Endothelial cell of hepatic sinusoid (primary cell): Measurements from ENCODE around the gene HMBS.

ENCODE experiments used
- in situ Hi-C: cut with HindIII; loops from 2 replicates; pipeline ENCODE4 v1.10.0; 2017; ENCODE audit warnings: low sequenced_read_pairs

The HMBS gene

DNA sequence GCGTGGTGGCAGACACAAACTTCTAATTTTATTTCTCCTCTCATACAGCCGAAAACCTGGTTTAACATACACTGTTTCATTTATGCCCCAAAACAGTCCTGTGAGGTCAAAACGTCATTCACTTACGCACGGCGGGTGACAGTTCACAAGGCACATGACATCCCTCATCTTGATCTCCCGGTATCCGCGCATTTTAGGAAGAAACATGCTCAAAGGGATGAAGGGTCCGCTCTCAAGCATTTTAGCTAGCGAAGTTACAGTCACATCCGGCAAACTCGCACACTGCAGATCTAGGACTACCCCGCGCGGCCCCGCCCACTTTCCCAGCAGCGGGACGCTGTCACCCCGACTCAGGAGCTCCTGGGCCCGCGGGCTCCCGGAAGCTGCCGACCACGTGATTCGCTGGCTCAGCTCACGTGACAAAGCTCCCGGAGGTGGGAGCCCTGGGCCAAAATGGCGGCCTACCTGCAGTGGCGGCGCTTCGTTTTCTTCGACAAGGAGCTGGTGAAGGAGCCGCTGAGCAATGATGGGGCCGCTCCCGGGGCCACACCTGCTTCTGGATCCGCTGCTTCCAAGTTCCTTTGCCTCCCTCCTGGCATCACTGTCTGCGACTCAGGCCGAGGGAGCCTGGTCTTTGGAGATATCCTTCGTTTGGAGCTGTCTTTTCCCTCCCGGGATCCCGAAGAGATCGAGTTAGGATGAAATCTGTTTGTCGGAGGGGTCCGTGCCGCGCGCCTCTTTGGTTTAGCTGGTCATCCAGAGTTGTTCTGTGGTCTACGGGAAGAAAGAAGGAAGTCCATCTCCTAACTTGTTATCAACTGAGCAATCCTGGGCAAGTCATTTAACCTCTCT lies 17.1 kb upstream of the HMBS start, which contains the start of gene VPS11:
Gene VPS11, plus strand, starts transcription at position 448 of the 852 bp plus-strand sequence. Its CDS starts 6 bp downstream, at position 454.
- in situ Hi-C loops: no loop called here

DNA sequence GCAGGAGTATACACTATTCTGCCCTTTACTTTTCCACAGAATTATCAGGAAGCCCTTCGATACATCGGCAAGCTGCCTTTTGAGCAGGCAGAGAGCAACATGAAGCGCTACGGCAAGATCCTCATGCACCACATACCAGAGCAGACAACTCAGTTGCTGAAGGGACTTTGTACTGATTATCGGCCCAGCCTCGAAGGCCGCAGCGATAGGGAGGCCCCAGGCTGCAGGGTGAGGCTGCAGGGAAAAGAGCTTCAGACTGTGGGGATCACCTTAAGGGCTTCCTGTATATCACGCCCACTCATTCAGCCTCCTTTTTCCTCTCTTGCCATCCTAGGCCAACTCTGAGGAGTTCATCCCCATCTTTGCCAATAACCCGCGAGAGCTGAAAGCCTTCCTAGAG lies 6.8 kb upstream of the HMBS start:
- in situ Hi-C loops: no loop called here

DNA sequence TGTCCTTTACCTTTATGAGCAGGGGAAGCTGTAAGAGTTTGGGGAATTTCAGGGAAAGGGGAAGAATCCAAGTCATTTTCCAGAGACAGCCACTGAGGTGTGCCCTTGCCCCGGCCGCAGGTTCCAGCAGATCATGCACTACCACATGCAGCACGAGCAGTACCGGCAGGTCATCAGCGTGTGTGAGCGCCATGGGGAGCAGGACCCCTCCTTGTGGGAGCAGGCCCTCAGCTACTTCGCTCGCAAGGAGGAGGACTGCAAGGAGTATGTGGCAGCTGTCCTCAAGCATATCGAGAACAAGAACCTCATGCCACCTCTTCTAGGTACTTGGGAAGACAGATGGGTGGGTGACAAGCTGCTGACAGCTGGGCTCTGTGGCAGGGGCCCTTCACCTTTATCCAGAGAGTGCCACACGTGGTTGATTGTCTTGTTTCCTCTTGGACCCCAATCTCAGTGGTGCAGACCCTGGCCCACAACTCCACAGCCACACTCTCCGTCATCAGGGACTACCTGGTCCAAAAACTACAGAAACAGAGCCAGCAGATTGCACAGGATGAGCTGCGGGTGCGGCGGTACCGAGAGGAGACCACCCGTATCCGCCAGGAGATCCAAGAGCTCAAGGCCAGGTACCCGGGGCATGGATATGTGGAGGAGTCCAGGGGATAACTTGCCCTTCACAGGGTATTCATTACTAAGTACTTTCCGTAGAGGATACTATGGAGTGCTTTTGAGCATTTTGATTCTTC lies 5.8 kb upstream of the HMBS start:
- in situ Hi-C loops: no loop called here

DNA sequence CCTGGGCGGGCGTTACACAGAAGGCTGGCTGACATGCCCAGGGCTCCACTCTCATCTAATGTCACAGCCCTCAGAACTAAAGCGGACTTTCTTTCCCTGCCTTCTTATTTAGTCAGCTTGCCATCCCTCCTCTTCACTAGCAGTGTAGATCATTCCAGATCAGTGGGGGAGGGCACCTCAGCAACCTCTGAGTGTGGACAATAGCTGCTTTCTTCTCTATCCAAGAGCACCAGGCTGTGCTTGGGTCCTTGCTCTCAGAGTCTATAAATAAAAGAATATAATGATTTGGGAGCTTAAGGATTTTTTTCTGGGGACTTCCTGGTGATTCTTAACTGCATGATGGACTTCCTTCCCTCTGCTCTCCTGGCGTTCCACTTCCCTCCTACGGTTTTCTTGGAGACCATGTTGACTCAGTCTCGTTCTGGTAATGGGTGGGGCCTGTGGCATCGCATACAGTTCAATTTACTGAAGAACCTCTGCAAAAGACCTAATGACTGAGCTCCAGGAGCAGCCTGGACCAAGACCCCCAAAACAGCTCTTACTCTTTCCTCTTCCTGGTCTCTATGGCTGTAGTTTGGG lies 2.9 kb upstream of the HMBS start:
- in situ Hi-C loops: no loop called here

DNA sequence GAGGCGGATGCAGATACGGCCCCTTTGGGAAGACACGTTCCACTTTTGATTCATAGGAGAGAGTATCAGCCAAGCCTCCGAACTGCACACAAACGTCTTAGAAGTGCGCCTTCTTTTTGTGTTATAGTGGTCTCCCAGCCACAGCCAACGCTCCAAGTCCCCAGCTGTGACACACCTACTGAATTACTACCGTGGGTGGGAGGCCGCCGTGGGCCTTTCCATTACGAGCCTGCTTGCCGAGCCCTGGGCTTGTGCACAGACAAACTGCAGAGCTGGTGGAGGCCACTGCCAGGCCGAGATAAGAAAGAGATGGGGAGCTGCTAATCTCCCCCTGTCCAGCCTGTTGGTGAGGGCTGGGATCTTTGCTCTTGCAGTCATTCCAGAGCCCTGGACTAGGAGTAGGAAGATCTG lies 761 bp downstream of the HMBS start:
- in situ Hi-C loops: no loop called here

DNA sequence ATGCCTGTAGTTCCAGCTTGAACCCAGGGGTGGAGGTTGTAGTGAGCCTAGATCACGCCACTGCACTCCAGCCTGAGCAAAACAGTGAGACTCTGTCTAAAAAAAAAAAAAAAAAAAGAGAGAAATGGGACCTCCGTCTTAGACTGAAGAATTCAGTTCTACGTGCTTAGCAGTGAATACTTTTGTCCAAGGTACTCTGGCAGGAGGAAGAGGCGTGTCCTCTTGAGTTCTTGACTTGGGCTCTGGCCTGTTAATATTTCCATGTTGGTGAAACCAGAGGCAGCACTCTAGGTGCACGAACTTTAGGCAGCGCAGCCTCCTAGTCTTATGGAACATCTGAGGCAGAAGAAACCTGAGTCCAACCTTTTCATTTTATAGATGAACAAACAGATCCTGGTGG lies 2.4 kb downstream of the HMBS start:
- in situ Hi-C loops: no loop called here

DNA sequence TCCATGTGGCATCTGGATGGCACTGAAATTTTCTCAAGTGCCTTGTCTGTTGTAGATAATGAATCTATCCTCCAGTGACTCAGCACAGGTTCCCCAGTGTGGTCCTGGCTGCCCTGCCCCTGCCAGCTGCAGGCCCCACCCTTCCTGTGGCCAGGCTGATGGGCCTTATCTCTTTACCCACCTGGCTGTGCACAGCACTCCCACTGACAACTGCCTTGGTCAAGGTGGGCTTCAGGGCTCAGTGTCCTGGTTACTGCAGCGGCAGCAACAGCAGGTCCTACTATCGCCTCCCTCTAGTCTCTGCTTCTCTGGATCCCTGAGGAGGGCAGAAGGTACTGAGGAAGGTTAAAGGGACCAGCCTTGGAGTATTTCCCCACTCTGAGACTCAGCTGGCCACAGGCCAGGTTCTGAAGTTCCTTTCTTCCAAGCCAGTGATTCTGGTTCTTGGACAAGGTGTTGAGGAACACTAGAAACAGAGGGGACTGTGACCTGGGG lies 3.1 kb downstream of the HMBS start:
- in situ Hi-C loops: no loop called here

DNA sequence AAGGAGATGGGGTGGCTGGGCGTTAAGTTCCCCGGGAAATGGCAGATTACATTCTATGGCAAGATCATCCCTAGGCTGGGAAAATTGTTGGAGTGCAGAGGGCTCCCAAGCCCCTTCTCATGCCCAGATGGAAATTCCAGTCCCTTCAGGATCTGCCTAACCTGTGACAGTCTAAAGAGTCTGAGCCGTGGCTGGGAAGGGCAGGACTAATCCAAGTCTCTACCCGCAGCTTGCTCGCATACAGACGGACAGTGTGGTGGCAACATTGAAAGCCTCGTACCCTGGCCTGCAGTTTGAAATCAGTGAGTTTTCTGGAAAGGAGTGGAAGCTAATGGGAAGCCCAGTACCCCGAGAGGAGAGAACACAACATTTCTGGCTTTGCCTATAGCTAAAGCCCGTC lies 3.7 kb downstream of the HMBS start:
- in situ Hi-C loops: no loop called here

DNA sequence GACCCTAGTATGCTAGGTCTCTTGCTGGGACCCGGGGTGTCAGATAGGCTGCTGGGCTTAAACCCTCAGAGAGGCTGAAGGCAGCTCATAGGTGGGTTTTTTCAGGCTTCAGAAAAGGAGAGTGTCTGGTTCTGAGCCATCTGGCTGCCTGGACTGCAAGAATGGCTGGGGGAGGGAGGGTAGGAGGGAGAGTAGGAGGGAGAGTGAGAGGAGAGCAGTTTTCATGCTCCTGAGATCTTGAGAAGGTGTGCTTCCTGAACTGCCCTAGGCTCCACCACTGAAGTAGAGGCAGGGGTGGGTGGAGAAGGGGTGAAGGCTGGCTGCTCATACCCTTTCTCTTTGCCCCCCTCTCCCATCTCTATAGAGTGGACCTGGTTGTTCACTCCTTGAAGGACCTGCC lies 4.6 kb downstream of the HMBS start:
- in situ Hi-C loops: no loop called here

DNA sequence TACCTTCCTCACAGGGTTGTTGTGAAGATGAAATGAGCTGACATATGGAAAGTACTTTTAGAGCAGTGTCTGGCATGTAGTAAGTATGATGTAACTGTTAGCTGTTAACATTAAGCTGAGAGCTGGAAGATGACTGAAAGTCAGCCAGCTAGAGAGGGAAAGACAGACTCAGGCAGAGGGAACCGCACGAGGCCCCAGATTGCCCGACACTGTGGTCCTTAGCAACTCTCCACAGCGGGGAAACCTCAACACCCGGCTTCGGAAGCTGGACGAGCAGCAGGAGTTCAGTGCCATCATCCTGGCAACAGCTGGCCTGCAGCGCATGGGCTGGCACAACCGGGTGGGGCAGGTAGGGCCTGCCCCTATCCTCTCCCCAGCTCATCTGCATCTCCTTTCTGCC lies 6.5 kb downstream of the HMBS start:
- in situ Hi-C loops: no loop called here

DNA sequence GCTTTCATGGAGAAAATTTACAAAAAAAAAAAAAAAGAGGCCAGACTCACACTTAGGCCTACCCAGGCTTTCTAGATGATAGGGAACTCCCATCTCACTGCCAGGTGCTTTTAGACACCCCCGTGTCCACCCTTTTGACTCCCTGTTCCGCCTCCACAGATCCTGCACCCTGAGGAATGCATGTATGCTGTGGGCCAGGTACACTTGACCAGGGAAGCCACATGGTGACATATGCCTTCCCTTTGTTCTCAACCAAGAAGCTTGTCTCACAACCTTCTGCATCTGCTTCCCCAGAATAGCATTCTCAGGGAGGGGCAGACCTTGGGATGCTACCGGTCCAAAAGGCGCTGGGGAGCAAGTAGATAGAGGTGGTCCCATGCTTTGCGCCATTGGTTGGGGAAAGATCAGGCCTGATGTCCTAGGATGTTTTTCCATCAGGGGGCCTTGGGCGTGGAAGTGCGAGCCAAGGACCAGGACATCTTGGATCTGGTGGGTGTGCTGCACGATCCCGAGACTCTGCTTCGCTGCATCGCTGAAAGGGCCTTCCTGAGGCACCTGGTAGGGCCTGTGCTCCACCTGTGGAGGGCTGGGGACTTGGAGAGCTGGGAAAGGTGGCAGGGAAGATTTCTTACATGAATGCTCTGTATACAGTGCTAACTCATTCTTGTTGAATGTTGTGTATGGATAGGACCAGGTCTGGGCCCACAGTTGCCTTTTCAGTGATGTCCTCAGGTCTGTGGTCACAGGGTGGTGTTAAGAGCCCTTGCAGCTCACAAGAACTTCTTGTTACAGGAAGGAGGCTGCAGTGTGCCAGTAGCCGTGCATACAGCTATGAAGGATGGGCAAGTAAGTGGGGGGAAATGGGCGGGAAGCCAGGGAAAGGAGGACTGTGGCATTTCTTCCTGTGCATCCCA lies 7.5 kb downstream of the HMBS start:
- in situ Hi-C loops: no loop called here

DNA sequence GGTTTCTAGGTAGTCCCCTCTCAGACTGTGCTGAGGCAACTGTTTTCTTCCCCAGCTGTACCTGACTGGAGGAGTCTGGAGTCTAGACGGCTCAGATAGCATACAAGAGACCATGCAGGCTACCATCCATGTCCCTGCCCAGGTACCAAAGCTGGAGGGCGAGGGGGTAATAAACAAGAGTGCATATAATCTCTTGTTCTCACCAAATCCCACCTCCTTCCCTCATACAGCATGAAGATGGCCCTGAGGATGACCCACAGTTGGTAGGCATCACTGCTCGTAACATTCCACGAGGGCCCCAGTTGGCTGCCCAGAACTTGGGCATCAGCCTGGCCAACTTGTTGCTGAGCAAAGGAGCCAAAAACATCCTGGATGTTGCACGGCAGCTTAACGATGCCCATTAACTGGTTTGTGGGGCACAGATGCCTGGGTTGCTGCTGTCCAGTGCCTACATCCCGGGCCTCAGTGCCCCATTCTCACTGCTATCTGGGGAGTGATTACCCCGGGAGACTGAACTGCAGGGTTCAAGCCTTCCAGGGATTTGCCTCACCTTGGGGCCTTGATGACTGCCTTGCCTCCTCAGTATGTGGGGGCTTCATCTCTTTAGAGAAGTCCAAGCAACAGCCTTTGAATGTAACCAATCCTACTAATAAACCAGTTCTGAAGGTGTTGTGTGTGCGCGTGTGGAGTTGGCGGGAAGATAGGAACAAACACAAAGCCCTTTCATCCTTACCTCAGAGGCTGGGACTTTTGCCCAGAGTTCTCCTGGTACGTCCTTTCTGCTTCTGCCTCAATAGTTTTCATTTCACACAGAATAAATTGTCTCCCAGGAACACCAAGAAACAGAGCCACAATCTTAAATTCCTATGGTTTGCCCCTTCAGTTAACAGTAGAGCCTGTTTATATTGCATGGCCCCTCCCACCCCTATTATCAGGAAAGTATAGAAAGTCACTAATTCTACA lies 8.5 kb downstream of the HMBS start:
- in situ Hi-C loops: no loop called here

DNA sequence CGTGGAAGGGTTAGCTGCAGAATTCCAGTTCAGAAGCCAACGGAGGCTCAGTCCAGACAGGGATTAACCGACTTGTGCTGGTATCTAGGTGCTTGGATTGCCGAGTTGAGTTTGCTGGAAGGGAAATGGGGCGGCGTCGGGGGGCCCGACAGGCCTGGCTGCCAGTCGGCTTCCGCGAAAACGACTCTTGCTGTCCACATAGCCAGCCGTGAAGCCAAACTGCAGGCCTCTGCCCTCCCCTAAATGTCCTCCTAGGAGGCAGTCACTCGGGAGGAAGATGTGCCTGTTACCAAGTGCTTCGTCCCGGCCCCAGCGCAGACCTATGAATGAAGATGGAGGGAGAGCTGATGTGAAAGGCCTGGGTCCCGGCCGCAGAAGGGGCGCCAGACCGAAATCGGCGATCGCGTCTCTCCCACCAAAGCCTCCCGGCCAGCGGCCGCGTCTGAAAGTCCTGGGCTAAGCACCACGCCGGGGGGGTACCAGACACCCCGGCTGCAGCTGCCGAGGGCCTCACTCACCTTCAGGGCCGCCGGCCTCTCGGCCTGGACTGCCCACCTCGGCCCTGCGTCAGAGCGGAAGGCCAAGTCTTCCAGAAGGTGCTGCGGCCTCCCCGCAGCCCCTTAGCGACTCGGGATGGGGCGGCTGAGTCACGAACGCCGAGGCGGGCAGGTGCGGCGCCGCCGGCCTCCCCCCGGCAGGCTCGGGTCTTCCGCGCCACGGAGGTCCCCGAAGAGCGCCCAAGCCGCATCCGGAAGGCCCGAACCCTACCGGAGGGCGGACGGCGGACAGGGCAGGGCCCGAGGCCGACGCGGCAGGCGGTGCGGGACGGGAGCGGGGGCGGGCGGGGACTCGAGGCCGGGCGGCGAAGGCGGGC lies 9.5 kb downstream of the HMBS start:
- in situ Hi-C loops: no loop called here

DNA sequence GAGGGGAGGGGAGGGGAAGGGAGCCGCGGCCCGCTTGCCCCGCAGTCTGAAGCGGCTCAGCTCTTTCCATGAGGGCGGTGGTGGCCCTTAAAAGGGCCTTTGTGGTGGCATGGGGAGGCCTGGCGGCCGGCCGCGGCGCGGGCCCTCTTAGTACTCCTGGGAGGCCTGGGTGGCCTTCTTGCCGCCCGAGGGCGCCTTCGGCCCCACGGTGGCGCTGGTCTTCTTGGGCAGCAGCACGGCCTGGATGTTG lies 10.1 kb downstream of the HMBS start:
- in situ Hi-C loops: no loop called here

DNA sequence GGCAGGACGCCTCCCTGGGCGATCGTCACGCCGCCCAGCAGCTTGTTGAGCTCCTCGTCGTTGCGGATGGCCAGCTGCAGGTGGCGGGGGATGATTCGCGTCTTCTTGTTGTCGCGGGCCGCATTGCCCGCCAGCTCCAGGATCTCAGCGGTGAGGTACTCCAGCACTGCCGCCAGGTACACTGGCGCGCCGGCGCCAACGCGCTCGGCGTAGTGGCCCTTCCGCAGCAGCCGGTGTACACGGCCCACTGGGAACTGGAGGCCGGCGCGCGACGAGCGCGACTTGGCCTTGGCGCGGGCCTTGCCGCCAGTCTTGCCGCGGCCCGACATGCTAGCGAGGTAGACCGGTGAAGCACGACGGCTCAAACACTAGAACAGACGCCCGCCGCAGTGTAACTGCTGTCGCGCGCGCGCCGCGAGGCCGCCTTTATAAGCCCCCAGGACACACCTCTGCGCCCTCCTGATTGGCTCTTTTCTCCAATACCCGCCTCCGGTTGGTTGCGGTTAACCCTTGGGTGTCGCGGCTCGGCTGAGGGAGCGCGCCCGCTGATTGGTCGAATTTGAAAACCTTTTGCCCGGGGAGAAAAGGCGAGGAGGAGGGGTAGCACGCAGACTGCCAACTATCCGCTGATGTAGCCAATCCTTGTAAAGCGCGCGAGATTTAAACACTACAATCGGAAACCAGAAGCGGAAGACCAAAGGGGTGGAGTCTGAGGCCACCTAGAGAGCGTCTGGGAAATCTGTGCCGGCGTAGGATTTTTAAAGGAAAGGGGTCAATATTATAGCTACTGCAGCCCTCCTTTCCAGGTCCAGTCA lies 10.6 kb downstream of the HMBS start:
- in situ Hi-C loops: no loop called here

DNA sequence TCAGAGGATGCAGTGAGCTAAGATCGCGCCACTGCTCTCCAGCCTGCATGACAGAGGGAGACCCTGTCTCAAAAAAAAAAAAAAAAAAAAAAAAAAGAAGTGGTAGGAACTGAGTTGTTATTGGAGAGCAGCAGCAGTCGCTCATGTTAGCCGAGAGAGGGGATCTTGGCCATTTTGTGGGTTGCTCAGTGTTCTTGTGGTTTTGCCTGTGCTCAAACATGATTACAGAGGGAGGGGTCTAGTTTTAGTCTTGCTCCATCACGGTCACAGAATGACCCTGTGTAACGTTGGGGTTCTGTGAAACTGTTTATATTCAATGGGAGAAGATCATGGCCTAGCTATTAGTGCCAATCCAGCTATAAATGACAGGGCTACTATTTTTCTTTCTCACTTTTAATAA lies 15.0 kb downstream of the HMBS start:
- in situ Hi-C loops: loop anchor here (5.0 kb wide), 1 partner anchor 82 kb away; the partner anchor contains the start of genes RPS25 and TRAPPC4

DNA sequence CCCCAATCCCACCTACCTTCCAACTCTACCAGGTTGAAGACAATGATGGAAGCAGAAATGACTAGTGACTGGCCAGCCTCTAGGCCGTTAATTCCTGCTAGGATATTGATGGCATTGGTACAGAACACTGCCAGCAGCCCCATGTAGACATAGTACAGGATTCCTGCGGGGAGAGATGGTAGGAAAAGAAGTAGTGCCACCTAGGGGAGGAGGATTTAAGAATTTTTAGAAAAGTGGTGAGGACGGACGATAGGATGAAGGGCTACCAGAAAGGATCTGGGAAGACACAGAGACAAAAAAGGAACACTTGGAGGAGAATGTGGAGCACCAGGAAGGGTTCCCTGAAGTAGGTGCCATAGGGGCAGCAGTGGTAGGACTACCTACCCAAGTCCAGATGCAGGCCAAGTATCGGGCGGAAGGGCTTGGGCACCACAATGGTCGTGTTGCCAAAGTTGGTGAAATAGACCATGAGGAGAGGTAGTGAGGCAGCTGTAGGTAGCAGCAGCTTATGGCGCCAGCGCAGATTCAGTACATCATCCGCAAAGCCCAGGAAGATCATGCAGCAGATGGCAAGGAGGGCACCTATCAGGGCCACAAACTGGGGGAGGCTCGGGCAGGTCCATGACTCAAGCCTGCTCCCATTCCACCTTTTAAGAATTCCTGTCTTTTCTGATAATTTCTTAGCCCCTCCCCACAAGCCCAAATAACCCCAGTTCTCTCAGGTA lies 15.7 kb downstream of the HMBS start:
- in situ Hi-C loops: loop anchor here (5.0 kb wide), 1 partner anchor 83 kb away; the partner anchor contains the start of genes RPS25 and TRAPPC4
